ENCODE data around the gene PTPRM.
"Not testable (repeated sequence)": the region's sequence is repeated elsewhere in the genome, so short reads cannot be mapped to it uniquely, and the experiment has no call there.

Gene PTPRM

GRCh38 chr18:8435376-8435775 is 868.3 kb downstream of the PTPRM start:
- no peak for DNase-seq (ENCODE audit: extremely low read depth in 1 of 2, low read depth in 1 of 2)

DNA sequence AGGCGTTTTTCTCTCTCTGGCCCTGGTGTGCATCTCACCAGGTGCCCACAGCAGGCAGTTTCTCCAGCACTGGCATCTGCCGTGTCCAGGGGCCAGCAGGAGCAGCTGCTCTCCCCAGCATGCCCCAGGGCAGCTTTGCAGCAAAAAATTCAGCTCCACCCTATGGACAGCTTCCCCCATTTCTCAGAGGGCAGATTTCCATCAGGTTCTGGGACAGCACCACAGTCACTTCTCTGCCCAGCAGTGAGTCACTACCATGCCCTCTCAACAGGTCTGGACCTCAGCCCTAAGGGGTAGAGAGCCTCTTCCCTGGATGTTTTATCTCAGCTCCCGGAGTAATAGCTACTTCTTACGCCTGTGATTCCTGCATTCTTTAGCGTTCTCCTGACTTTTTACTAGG is 871.9 kb downstream of the PTPRM start:
- DNase-seq (ENCODE audit: extremely low read depth in 1 of 2, low read depth in 1 of 2), result no peak

GRCh38 chr18:8443505-8443904 is 876.4 kb downstream of the PTPRM start:
- DNase-seq (ENCODE audit: extremely low read depth in 1 of 2, low read depth in 1 of 2), result no peak

- not testable (repeated sequence) for DNase-seq (ENCODE audit: extremely low read depth in 1 of 2, low read depth in 1 of 2)
Observed at GRCh38 chr18:8446936-8447335, 879.8 kb downstream of the PTPRM start.

GRCh38 chr18:8448130-8448529 is 881.0 kb downstream of the PTPRM start:
- DNase-seq (ENCODE audit: extremely low read depth in 1 of 2, low read depth in 1 of 2), result no peak

DNA sequence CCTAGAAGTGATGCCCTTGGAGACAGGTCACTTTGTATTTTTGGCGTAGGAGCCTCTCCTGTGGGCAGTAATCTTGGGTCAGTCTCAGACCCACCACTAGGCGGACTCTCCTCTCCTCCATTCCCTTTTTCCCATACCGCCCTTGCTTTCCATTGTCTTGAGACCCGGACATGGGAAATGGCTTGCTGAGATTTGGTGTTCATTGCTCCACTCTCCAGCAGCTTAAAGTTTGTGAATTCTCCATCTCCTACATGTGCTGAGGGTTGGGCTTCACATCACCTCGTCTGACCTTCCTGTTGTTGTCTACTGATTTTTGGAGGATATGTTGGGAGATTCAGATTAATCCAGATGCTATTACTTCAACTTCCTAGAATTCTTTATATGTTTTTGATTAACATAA is 882.9 kb downstream of the PTPRM start:
- no peak for DNase-seq (ENCODE audit: extremely low read depth in 1 of 2, low read depth in 1 of 2)

DNA sequence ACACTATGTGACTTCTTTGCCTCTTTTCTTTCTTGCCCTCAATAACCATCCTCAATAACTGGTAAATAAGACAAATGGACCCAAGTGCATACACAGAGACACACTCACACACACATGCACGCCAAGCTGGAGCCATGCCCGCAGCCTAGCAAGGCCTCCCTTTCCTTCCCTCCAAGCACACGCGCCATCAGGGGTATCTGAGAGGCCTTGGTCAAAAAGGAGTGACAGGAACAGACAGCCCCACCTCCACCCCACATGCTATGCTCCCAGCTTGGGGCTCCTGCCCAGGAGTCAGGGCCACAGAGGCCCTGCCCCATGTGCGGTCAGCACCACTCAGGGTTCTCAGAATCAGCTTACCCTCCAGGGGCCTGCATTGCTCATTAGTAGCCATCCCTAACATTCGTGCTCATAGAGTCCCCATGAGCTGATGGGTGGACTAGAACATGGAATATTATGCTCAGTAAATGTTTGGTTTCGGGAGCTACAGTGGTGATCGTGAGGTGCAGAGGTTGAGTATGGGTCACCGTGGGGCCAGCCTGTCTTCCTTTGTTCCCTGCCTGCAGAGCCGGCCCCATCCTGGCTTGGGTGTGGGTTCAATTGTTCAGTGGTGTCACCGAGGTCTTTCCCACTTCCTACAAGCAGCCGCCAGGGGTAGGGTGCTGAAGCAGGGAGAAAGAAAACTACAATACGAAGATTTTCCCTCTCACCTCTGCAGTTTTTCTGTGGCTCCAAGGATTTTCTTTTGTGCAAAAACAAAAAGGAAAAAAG is 884.0 kb downstream of the PTPRM start:
- DNase-seq (ENCODE audit: extremely low read depth in 1 of 2, low read depth in 1 of 2), result no peak

- DNase-seq (ENCODE audit: extremely low read depth in 1 of 2, low read depth in 1 of 2), result no peak
Observed at GRCh38 chr18:8453528-8453927, 886.4 kb downstream of the PTPRM start.

GRCh38 chr18:8454136-8454535 is 887.0 kb downstream of the PTPRM start:
- no peak for DNase-seq (ENCODE audit: extremely low read depth in 1 of 2, low read depth in 1 of 2)

- no peak for DNase-seq (ENCODE audit: extremely low read depth in 1 of 2, low read depth in 1 of 2)
Observed at GRCh38 chr18:8455661-8456614, 888.8 kb downstream of the PTPRM start.
